Measurements from ENCODE around the gene KLHL10. TPM values are rescaled to one million over a fixed set of nuclear protein-coding genes. Genes with fewer than 3 reads are reported as not detected.

KLHL10 gene
- total and polyA plus RNA-seq, 9 of the 15 experiments (the other 6 are each of a cell fraction or from before 2014, with no cell fraction given): 0.06 to 0.56 (median 0.12) TPM; not detected in 5

DNA sequence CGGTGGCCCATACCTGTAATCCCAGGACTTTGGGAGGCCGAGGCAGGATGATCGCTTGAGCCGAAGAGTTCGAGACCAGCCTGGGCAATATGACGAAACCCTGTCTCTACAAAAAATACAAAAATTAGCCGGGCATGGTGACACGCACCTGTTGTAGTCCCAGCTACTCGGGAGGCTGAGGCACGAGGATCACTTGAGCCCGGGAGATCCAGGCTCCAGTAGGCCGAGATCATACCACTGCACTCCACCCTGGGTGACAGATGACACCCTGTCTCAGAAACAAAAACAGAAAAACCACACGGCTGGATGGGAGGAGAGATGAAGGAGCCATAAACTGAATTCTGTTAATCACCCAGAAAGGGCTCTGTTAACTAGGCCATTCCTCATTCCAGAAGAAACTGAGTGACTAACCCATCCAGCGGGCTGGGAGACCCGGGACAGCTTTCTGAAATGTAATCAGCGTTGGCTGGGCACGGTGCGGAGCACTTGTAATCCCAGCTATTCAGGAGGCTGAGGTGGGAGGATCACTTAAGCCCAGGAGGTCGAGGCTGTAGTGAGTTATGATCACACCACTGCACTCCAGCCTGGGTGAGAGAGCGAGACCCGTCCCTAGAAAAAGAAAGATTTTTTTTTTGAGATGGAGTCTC, 952 bp upstream of the KLHL10 start:
- H3K27me3 ChIP-seq (ENCODE audit: control insufficient read depth in 2 of 2, insufficient read depth in 2 of 2, low read length in 2 of 2): no peaks in the 10 kb centered on the region
- ATAC-seq (peak; percentile 3; the same call in 1 of the 3 replicates), FAIRE-seq (no peak), DNase-seq (ENCODE audit: extremely low read depth in 1 of 4, low spot score in 3 of 4) (no peak)
- in situ Hi-C loops (cut with MboI) (no loop called here), intact Hi-C loops (cut with micrococcal nuclease) (no loop called here)
- no peaks in the 10 kb centered on the region for H4K20me1 ChIP-seq (replicated peaks; ENCODE audit: control insufficient read depth, insufficient read depth, low read length)
- H3K4me1 ChIP-seq (replicated peaks in 1 of 2; ENCODE audit: control insufficient read depth in 2 of 2, insufficient read depth in 2 of 2, low read length in 2 of 2): peaks cover 7 to 15% of the 10 kb centered on the region in 2 experiments; a peak in 4 of 5 replicates
- H3K79me2 ChIP-seq (ENCODE audit: control insufficient read depth, insufficient read depth, low read length): peaks cover 17% of the 10 kb centered on the region
- peak overlapping the region; percentile 77 for H3K4me3 ChIP-seq
- ChIA-PET CTCF (ENCODE audit: low intra/inter-chr PET ratio) (no interaction called here), POLR2A (interaction anchor here (0.7 to 1.7 kb wide), 3 partner anchors 12 to 342 kb away, joined by 3 to 6 read pairs (median 4); no protein-coding TSS in a partner anchor)
- no peaks in the 10 kb centered on the region for H3K9me3 ChIP-seq (replicated peaks; ENCODE audit: control insufficient read depth, insufficient read depth, low read depth, low read length)
- BruUV-seq (replicated peaks): no TSS peak
- H3K36me3 ChIP-seq (ENCODE audit: control insufficient read depth, insufficient read depth, low read length): peaks cover 25% of the 10 kb centered on the region; the same call in 2 of the 3 replicates
- H3K9me1 ChIP-seq (ENCODE audit: control insufficient read depth, insufficient read depth, low read length): no peaks in the 10 kb centered on the region
- 32% methylated on average over 21 of the region's 21 CpGs for WGBS (ENCODE audit: insufficient coverage, low coverage, missing lambda C conversion rate)
- H3K27ac ChIP-seq (ENCODE audit: extremely low read depth, low read depth, low read length): peak overlapping the region; percentile 3; the same call in 1 of the 3 replicates
- H3K9ac ChIP-seq (ENCODE audit: insufficient read depth in 1 of 2, low read depth in 2 of 2, low read length in 2 of 2): peak overlapping the region; percentile 47 to 53; a peak in 3 of 4 replicates
- H3K4me2 ChIP-seq (ENCODE audit: insufficient read depth, low read length): peak overlapping the region; percentile 89
- peak overlapping the region; percentile 92 for H2AFZ ChIP-seq (ENCODE audit: low read depth, low read length)
- TF ChIP-seq, protein P1, sequence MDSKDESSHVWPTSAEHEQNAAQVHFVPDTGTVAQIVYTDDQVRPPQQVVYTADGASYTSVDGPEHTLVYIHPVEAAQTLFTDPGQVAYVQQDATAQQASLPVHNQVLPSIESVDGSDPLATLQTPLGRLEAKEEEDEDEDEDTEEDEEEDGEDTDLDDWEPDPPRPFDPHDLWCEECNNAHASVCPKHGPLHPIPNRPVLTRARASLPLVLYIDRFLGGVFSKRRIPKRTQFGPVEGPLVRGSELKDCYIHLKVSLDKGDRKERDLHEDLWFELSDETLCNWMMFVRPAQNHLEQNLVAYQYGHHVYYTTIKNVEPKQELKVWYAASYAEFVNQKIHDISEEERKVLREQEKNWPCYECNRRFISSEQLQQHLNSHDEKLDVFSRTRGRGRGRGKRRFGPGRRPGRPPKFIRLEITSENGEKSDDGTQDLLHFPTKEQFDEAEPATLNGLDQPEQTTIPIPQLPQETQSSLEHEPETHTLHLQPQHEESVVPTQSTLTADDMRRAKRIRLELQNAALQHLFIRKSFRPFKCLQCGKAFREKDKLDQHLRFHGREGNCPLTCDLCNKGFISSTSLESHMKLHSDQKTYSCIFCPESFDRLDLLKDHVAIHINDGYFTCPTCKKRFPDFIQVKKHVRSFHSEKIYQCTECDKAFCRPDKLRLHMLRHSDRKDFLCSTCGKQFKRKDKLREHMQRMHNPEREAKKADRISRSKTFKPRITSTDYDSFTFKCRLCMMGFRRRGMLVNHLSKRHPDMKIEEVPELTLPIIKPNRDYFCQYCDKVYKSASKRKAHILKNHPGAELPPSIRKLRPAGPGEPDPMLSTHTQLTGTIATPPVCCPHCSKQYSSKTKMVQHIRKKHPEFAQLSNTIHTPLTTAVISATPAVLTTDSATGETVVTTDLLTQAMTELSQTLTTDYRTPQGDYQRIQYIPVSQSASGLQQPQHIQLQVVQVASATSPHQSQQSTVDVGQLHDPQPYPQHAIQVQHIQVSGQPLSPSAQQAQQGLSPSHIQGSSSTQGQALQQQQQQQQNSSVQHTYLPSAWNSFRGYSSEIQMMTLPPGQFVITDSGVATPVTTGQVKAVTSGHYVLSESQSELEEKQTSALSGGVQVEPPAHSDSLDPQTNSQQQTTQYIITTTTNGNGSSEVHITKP (IDR thresholded peaks at IDR 0.05; ENCODE audit: partially characterized antibody): peak; percentile 48
- TF ChIP-seq ZZZ3 (IDR thresholded peaks at IDR 0.05) (no peak), KDM4B (IDR thresholded peaks at IDR 0.05; ENCODE audit: borderline replicate concordance in 2 of 2, low read depth in 1 of 2) (no peak), CEBPB (tag; IDR thresholded peaks at IDR 0.05) (peak; percentile 47), CEBPG (CRISPR knock-in tag; IDR thresholded peaks at IDR 0.05) (no peak), CEBPG (tag; conservative IDR thresholded peaks at IDR 0.05 in 1 of 2, IDR thresholded peaks at IDR 0.05 in 1 of 2) (0 out of 4 replicates have a peak, but pooled peaks of 1 of the 2 experiments have one; percentile 24)
- TF ChIP-seq, protein P2, sequence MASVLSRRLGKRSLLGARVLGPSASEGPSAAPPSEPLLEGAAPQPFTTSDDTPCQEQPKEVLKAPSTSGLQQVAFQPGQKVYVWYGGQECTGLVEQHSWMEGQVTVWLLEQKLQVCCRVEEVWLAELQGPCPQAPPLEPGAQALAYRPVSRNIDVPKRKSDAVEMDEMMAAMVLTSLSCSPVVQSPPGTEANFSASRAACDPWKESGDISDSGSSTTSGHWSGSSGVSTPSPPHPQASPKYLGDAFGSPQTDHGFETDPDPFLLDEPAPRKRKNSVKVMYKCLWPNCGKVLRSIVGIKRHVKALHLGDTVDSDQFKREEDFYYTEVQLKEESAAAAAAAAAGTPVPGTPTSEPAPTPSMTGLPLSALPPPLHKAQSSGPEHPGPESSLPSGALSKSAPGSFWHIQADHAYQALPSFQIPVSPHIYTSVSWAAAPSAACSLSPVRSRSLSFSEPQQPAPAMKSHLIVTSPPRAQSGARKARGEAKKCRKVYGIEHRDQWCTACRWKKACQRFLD (CRISPR knock-in tag; IDR thresholded peaks at IDR 0.05): 0 out of 2 replicates have a peak, but pooled peaks have one; percentile 5

Measured in K562 (cell line).